Measurements from ENCODE around the gene WNT7A.

The WNT7A gene

GRCh38 chr3:13870902-13871301 is 9.0 kb downstream of the WNT7A start:
- Histone ChIP-seq H4K91ac (ENCODE audit: low read depth, low read length) (no peak overlapping the region), H3K27me3 (ENCODE audit: insufficient read depth, low read length) (peaks cover 3% of the 10 kb centered on the region), H3K27ac (ENCODE audit: low read depth, low read length) (no peak overlapping the region), H4K12ac (ENCODE audit: low read depth, low read length) (no peak overlapping the region), H3K9ac (ENCODE audit: low read length) (no peak overlapping the region), H2AFZ (ENCODE audit: insufficient read depth, low read length, poor library complexity) (no peak overlapping the region), H3K79me1 (ENCODE audit: low read length) (no peaks in the 10 kb centered on the region), H3K79me2 (ENCODE audit: control insufficient read depth, insufficient read depth, low read length, poor library complexity) (no peaks in the 10 kb centered on the region), H4K8ac (ENCODE audit: low read depth, low read length) (no peak overlapping the region), H2BK120ac (ENCODE audit: insufficient read depth, low read length, poor library complexity) (no peak overlapping the region), H3K4ac (ENCODE audit: low read depth, low read length) (no peak overlapping the region), H3K9me3 (ENCODE audit: insufficient read depth, low read depth, low read length) (peaks cover 6% of the 10 kb centered on the region), H3K4me1 (ENCODE audit: control insufficient read depth in 1 of 2, insufficient read depth in 2 of 2, low read length in 2 of 2) (no peaks in the 10 kb centered on the region), H2AK5ac (ENCODE audit: low read length) (no peak overlapping the region), H3K4me3 (ENCODE audit: low read depth, low read length) (no peak overlapping the region), H3K36me3 (ENCODE audit: control insufficient read depth in 1 of 2, insufficient read depth in 2 of 2, low read length in 2 of 2) (no peaks in the 10 kb centered on the region), H3K4me2 (ENCODE audit: low read length) (no peak overlapping the region), H3K18ac (ENCODE audit: low read length) (no peak overlapping the region), H3K23ac (ENCODE audit: low read length) (no peak overlapping the region), H2BK12ac (ENCODE audit: low read length) (no peak overlapping the region), H3K14ac (ENCODE audit: low read length) (no peak overlapping the region), H2BK5ac (ENCODE audit: low read depth, low read length, poor library complexity) (no peak overlapping the region)
- WGBS (ENCODE audit: extremely low coverage, insufficient coverage, insufficient read length), result no CpG with 5 or more reads among the region's 2 CpGs
- DNase-seq, result no peak

GRCh38 chr3:13869761-13870343 is 10.0 kb downstream of the WNT7A start:
- no peak overlapping the region for H2BK120ac ChIP-seq (ENCODE audit: insufficient read depth, low read length, poor library complexity)
- no peak overlapping the region for H3K4me3 ChIP-seq (ENCODE audit: low read depth, low read length)
- H4K8ac ChIP-seq (ENCODE audit: low read depth, low read length), result no peak overlapping the region
- H3K23ac ChIP-seq (ENCODE audit: low read length), result no peak overlapping the region
- no peaks in the 10 kb centered on the region for H3K79me2 ChIP-seq (ENCODE audit: control insufficient read depth, insufficient read depth, low read length, poor library complexity)
- no peak overlapping the region for H3K4ac ChIP-seq (ENCODE audit: low read depth, low read length)
- no peaks in the 10 kb centered on the region for H3K36me3 ChIP-seq (ENCODE audit: control insufficient read depth in 1 of 2, insufficient read depth in 2 of 2, low read length in 2 of 2)
- WGBS (ENCODE audit: extremely low coverage, insufficient coverage, insufficient read length), result no CpG with 5 or more reads among the region's 4 CpGs
- H3K4me1 ChIP-seq (ENCODE audit: control insufficient read depth in 1 of 2, insufficient read depth in 2 of 2, low read length in 2 of 2), result no peaks in the 10 kb centered on the region
- no peak overlapping the region for H2AFZ ChIP-seq (ENCODE audit: insufficient read depth, low read length, poor library complexity)
- no peak overlapping the region for H2BK12ac ChIP-seq (ENCODE audit: low read length)
- DNase-seq, result no peak
- H3K27me3 ChIP-seq (ENCODE audit: insufficient read depth, low read length), result peaks cover 2% of the 10 kb centered on the region
- no peak overlapping the region for H3K18ac ChIP-seq (ENCODE audit: low read length)
- H3K79me1 ChIP-seq (ENCODE audit: low read length), result no peaks in the 10 kb centered on the region
- no peak overlapping the region for H3K27ac ChIP-seq (ENCODE audit: low read depth, low read length)
- H3K9ac ChIP-seq (ENCODE audit: low read length), result no peak overlapping the region
- no peak overlapping the region for H4K91ac ChIP-seq (ENCODE audit: low read depth, low read length)
- no peak overlapping the region for H2AK5ac ChIP-seq (ENCODE audit: low read length)
- no peak overlapping the region for H2BK5ac ChIP-seq (ENCODE audit: low read depth, low read length, poor library complexity)
- no peak overlapping the region for H3K4me2 ChIP-seq (ENCODE audit: low read length)
- H3K14ac ChIP-seq (ENCODE audit: low read length), result no peak overlapping the region
- H4K12ac ChIP-seq (ENCODE audit: low read depth, low read length), result no peak overlapping the region
- peaks cover 6% of the 10 kb centered on the region for H3K9me3 ChIP-seq (ENCODE audit: insufficient read depth, low read depth, low read length)

- Histone ChIP-seq H3K9ac (ENCODE audit: low read length) (no peak overlapping the region), H3K23ac (ENCODE audit: low read length) (no peak overlapping the region), H3K36me3 (ENCODE audit: control insufficient read depth in 1 of 2, insufficient read depth in 2 of 2, low read length in 2 of 2) (no peaks in the 10 kb centered on the region), H4K91ac (ENCODE audit: low read depth, low read length) (no peak overlapping the region), H4K8ac (ENCODE audit: low read depth, low read length) (no peak overlapping the region), H3K14ac (ENCODE audit: low read length) (no peak overlapping the region), H2BK120ac (ENCODE audit: insufficient read depth, low read length, poor library complexity) (no peak overlapping the region), H3K79me2 (ENCODE audit: control insufficient read depth, insufficient read depth, low read length, poor library complexity) (no peaks in the 10 kb centered on the region), H2BK12ac (ENCODE audit: low read length) (no peak overlapping the region), H3K27me3 (ENCODE audit: insufficient read depth, low read length) (no peaks in the 10 kb centered on the region), H3K4me1 (ENCODE audit: control insufficient read depth in 1 of 2, insufficient read depth in 2 of 2, low read length in 2 of 2) (no peaks in the 10 kb centered on the region), H2BK5ac (ENCODE audit: low read depth, low read length, poor library complexity) (no peak overlapping the region), H3K4ac (ENCODE audit: low read depth, low read length) (no peak overlapping the region), H3K4me3 (ENCODE audit: low read depth, low read length) (no peak overlapping the region), H3K18ac (ENCODE audit: low read length) (no peak overlapping the region), H3K9me3 (ENCODE audit: insufficient read depth, low read depth, low read length) (peaks cover 6% of the 10 kb centered on the region), H2AK5ac (ENCODE audit: low read length) (no peak overlapping the region), H3K4me2 (ENCODE audit: low read length) (no peak overlapping the region), H4K12ac (ENCODE audit: low read depth, low read length) (no peak overlapping the region), H3K27ac (ENCODE audit: low read depth, low read length) (no peak overlapping the region), H3K79me1 (ENCODE audit: low read length) (no peaks in the 10 kb centered on the region), H2AFZ (ENCODE audit: insufficient read depth, low read length, poor library complexity) (no peak overlapping the region)
- DNase-seq, result no peak
- 100% methylated on average over 1 of the region's 2 CpGs for WGBS (ENCODE audit: extremely low coverage, insufficient coverage, insufficient read length)
These were observed 10.8 kb downstream of the WNT7A start for GRCh38 chr3:13868844-13869724.

GRCh38 chr3:13867732-13868131 is 12.1 kb downstream of the WNT7A start:
- Histone ChIP-seq H2AFZ (ENCODE audit: insufficient read depth, low read length, poor library complexity) (no peak overlapping the region), H3K9me3 (ENCODE audit: insufficient read depth, low read depth, low read length) (peaks cover 4% of the 10 kb centered on the region), H4K91ac (ENCODE audit: low read depth, low read length) (no peak overlapping the region), H3K27me3 (ENCODE audit: insufficient read depth, low read length) (no peaks in the 10 kb centered on the region), H3K14ac (ENCODE audit: low read length) (no peak overlapping the region), H3K4ac (ENCODE audit: low read depth, low read length) (no peak overlapping the region), H3K27ac (ENCODE audit: low read depth, low read length) (no peak overlapping the region), H2BK5ac (ENCODE audit: low read depth, low read length, poor library complexity) (no peak overlapping the region), H3K79me1 (ENCODE audit: low read length) (no peaks in the 10 kb centered on the region), H4K8ac (ENCODE audit: low read depth, low read length) (no peak overlapping the region), H2BK12ac (ENCODE audit: low read length) (no peak overlapping the region), H3K4me3 (ENCODE audit: low read depth, low read length) (no peak overlapping the region), H3K23ac (ENCODE audit: low read length) (no peak overlapping the region), H3K36me3 (ENCODE audit: control insufficient read depth in 1 of 2, insufficient read depth in 2 of 2, low read length in 2 of 2) (no peaks in the 10 kb centered on the region), H3K79me2 (ENCODE audit: control insufficient read depth, insufficient read depth, low read length, poor library complexity) (no peaks in the 10 kb centered on the region), H3K4me2 (ENCODE audit: low read length) (no peak overlapping the region), H3K4me1 (ENCODE audit: control insufficient read depth in 1 of 2, insufficient read depth in 2 of 2, low read length in 2 of 2) (no peaks in the 10 kb centered on the region), H2AK5ac (ENCODE audit: low read length) (no peak overlapping the region), H3K18ac (ENCODE audit: low read length) (no peak overlapping the region), H3K9ac (ENCODE audit: low read length) (no peak overlapping the region), H4K12ac (ENCODE audit: low read depth, low read length) (no peak overlapping the region), H2BK120ac (ENCODE audit: insufficient read depth, low read length, poor library complexity) (no peak overlapping the region)
- no peak for DNase-seq
- no CpG with 5 or more reads among the region's 3 CpGs for WGBS (ENCODE audit: extremely low coverage, insufficient coverage, insufficient read length)
